A549 (cell line): Measurements from ENCODE around the gene CNTN2. TPM values are rescaled to one million over a fixed set of nuclear protein-coding genes. Genes with fewer than 3 reads are reported as not detected.
A peak's percentile ranks its signal among the peaks of the same experiment; 100 is the strongest.

Experiments used
- ATAC-seq, 2 experiments: fragments of 200-7000 bp in 1 of 2; fragments of >200 bp in 1 of 2; cut with Nextera tagmentation in 1 of 2; cut with Tn5 transposase in 1 of 2; 3 replicates each; pipeline versions ENCODE4 v1.8.0 to v1.9.1; 2018 to 2020; ENCODE audit warnings: mild to moderate bottlenecking in 1 of 2, moderate library complexity in 1 of 2
- CTCF ChIA-PET: fragments of 300-600 bp; sonication (Branson Sonifier 250); formaldehyde crosslinking; extraction: SDS; loops from one replicate; lab custom pipeline; 2021; ENCODE audit warnings: antibody characterized with exemption, inconsistent platforms; lab: Yijun Ruan, JAX
- POLR2A ChIA-PET: fragments of 350-600 bp; formaldehyde crosslinking; extraction: SDS; loops from one replicate; lab custom pipeline; 2021; ENCODE audit warnings: antibody characterized with exemption, inconsistent platforms; lab: Yijun Ruan, JAX
- DNase-seq, 2 experiments: peaks; one replicate each; pipeline versions ENCODE4 v3.0.0 to v3.0.0-alpha.2; 2011 to 2016; ENCODE audit warnings: low read depth in 1 of 2, low spot score in 1 of 2
- FAIRE-seq: peaks from 2 replicates; lab custom pipeline; 2011; peaks lifted over from hg19 to GRCh38; lab: Jason Lieb, UNC
- H3K27ac ChIP-seq, 2 experiments: fragments of >200 bp; sonication (Bioruptor Twin); formaldehyde crosslinking; 3 replicates each; pipeline ENCODE4 v1.5.1; 2016 to 2017
- H3K4me1 ChIP-seq: fragments of >200 bp; sonication (Bioruptor Twin); formaldehyde crosslinking; 3 replicates; pipeline ENCODE4 v1.6.1; 2016
- H3K4me2 ChIP-seq: fragments of >200 bp; sonication (Bioruptor Twin); formaldehyde crosslinking; 3 replicates; pipeline ENCODE4 v1.6.1; 2016
- H3K4me3 ChIP-seq: fragments of >200 bp; sonication (Bioruptor Twin); formaldehyde crosslinking; 3 replicates; pipeline ENCODE4 v1.5.1; 2016
- H3K9me3 ChIP-seq: fragments of >200 bp; sonication (Bioruptor Twin); formaldehyde crosslinking; 3 replicates; pipeline ENCODE4 v1.6.1; 2016
- BHLHE40 ChIP-seq: IDR thresholded peaks from 2 replicates; pipeline ENCODE4 v1.6.1; 2012; ENCODE audit warnings: low read depth, low read length, inconsistent platforms
- CBX2 ChIP-seq: fragments of 200-600 bp; sonication (generic); IDR thresholded peaks from 2 replicates; pipeline ENCODE4 v1.6.1; 2016; ENCODE audit warnings: low read depth, mild to moderate bottlenecking, borderline replicate concordance
- CEBPB ChIP-seq, 2 experiments: fragments of >200 bp in 1 of 2; sonication (Bioruptor Twin) in 1 of 2; formaldehyde crosslinking in 1 of 2; IDR thresholded peaks; 2 replicates each; pipeline ENCODE4 v1.6.1; 2012 to 2016
- CHD4 ChIP-seq: fragments of 200-600 bp; sonication (generic); IDR thresholded peaks from 2 replicates; pipeline ENCODE4 v1.6.1; 2016; ENCODE audit warnings: antibody characterized with exemption, mild to moderate bottlenecking, borderline replicate concordance
- EHF ChIP-seq: fragments of 250-450 bp; sonication (Bioruptor Pico); IDR thresholded peaks from 2 replicates; pipeline ENCODE4 v1.5.0; 2020; ENCODE audit warnings: mild to moderate bottlenecking
- ESRRA ChIP-seq: fragments of 150-350 bp; IDR thresholded peaks from 2 replicates; pipeline ENCODE4 v1.6.1; 2014; ENCODE audit warnings: mild to moderate bottlenecking, low read length, borderline replicate concordance
- GATA3 ChIP-seq: IDR thresholded peaks from 2 replicates; pipeline ENCODE4 v1.6.1; 2012; ENCODE audit warnings: borderline replicate concordance
- HDAC2 ChIP-seq: fragments of 200-600 bp; sonication (generic); IDR thresholded peaks from 2 replicates; pipeline ENCODE4 v1.6.1; 2016
- HOXB5 ChIP-seq: fragments of 250-450 bp; sonication (Bioruptor Pico); IDR thresholded peaks from 2 replicates; pipeline ENCODE4 v1.5.0; 2020; ENCODE audit warnings: mild to moderate bottlenecking, moderate library complexity
- JUNB ChIP-seq: fragments of >200 bp; sonication (Bioruptor Twin); formaldehyde crosslinking; IDR thresholded peaks from 2 replicates; pipeline ENCODE4 v1.6.1; 2016
- KDM5A ChIP-seq: fragments of 200-600 bp; sonication (generic); IDR thresholded peaks from 2 replicates; pipeline ENCODE4 v1.6.1; 2016; ENCODE audit warnings: antibody characterized with exemption, mild to moderate bottlenecking
- MYC ChIP-seq: IDR thresholded peaks from 2 replicates; pipeline ENCODE4 v1.6.1; 2012; ENCODE audit warnings: mild to moderate bottlenecking, inconsistent platforms, low read length, improper control_type of control experiment, borderline replicate concordance
- NPAS2 ChIP-seq: fragments of 250-450 bp; sonication (Bioruptor Pico); IDR thresholded peaks from 2 replicates; pipeline ENCODE4 v1.8.0; 2022; ENCODE audit warnings: mild to moderate bottlenecking, moderate library complexity, borderline replicate concordance
- PHF8 ChIP-seq: fragments of 200-600 bp; sonication (generic); IDR thresholded peaks from 2 replicates; pipeline ENCODE4 v1.6.1; 2016; ENCODE audit warnings: low read depth, mild to moderate bottlenecking, antibody characterized with exemption, moderate library complexity, borderline replicate concordance
- POLR2A ChIP-seq: IDR thresholded peaks from 2 replicates; pipeline ENCODE4 v1.6.1; 2012; ENCODE audit warnings: mild to moderate bottlenecking, low read length
- POLR2AphosphoS2 ChIP-seq: conservative IDR thresholded peaks from 2 replicates; pipeline ENCODE4 v1.6.1; 2012; ENCODE audit warnings: low read length, improper control_type of control experiment, inconsistent platforms
- RNF2 ChIP-seq: fragments of 200-600 bp; sonication (generic); IDR thresholded peaks from 2 replicates; pipeline ENCODE4 v1.6.1; 2016; ENCODE audit warnings: low read depth, mild to moderate bottlenecking, antibody characterized with exemption, moderate library complexity, borderline replicate concordance
- SREBF2 ChIP-seq: fragments of 450-650 bp; IDR thresholded peaks from 2 replicates; pipeline ENCODE4 v1.6.1; 2014; ENCODE audit warnings: mild to moderate bottlenecking, moderate library complexity
- TFCP2L1 ChIP-seq: fragments of 250-450 bp; sonication (Bioruptor Pico); IDR thresholded peaks from 2 replicates; pipeline ENCODE4 v1.5.0; 2021; ENCODE audit warnings: mild to moderate bottlenecking
- ZSCAN20 ChIP-seq: fragments of 250-450 bp; sonication (Bioruptor Pico); IDR thresholded peaks from 2 replicates; pipeline ENCODE4 v1.8.0; 2022; ENCODE audit warnings: mild to moderate bottlenecking, moderate library complexity
- WGBS: methylation state at CpG from one replicate; pipeline ENCODE4 v1.1.6; 2017; ENCODE audit errors: missing lambda C conversion rate; 5-methylcytosine and 5-hydroxymethylcytosine counted together
- polyA plus RNA-seq, 4 experiments: library from polyadenylated mRNA; depleted of rRNA in 3 of 4; stranded (reverse); fragments of >200 nt; fragmentation: RNase III in 1 of 4; extraction: RNeasy Plus Mini Kit Qiagen cat#74134 plus additional on column Dnase treatment in 1 of 4; gene quantifications; 2 replicates in 3 of 4; 3 replicates in 1 of 4; pipeline ENCODE4 v1.2.3, GENCODE V29; 2011 to 2017
- TF ChIP-seq, protein P1 (sequence below): fragments of >200 bp; sonication (Bioruptor Twin); formaldehyde crosslinking; IDR thresholded peaks from 3 replicates; pipeline ENCODE4 v1.6.1; 2016
- TF ChIP-seq, protein P2 (sequence below): fragments of 250-450 bp; sonication (Bioruptor Pico); IDR thresholded peaks from 2 replicates; pipeline ENCODE4 v1.5.0; 2020; ENCODE audit warnings: low read depth, mild to moderate bottlenecking, moderate library complexity
- TF ChIP-seq, protein P3 (sequence below): fragments of 450-650 bp; IDR thresholded peaks from 2 replicates; pipeline ENCODE4 v1.6.1; 2014; ENCODE audit warnings: antibody characterized with exemption
- TF ChIP-seq, protein P4 (sequence below): fragments of 200-600 bp; sonication (generic); IDR thresholded peaks from 2 replicates; pipeline ENCODE4 v1.6.1; 2016; ENCODE audit warnings: antibody characterized with exemption, mild to moderate bottlenecking, moderate library complexity

Gene CNTN2
- polyA plus RNA-seq, 2 of the 4 experiments (the other 2 are of a cell fraction) = not detected

DNA sequence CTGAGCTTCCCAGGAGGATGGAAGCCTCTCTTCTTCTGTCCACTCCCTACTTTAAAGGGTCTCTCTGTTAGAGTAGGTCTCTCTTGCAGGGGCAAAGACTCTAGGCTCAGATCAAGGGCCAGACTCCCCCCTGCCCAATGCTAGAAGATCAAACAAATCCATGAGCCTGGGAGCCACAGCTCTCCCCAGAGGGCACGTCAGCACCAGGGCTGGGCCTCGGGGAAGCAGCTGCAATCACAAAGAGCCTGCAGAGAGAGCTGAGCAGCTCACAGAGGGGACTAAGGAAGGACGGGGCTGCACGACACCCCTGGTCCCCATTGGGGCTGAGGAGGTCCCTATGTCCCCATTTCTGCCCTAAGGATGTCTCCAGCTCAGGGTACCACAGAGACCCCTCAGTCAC is 3.9 kb downstream of the CNTN2 start:
- DNase-seq (no peak), FAIRE-seq (no peak), ATAC-seq (peak in 1 of 2 experiments; percentile 8; a peak in 2 of 6 replicates)
- Histone ChIP-seq H3K4me1 (peaks cover 5% of the 10 kb centered on the region; the same call in 1 of the 3 replicates), H3K27ac (no peak overlapping the region), H3K4me2 (no peak overlapping the region), H3K4me3 (no peak overlapping the region), H3K9me3 (no peaks in the 10 kb centered on the region)
- WGBS = 11% methylated on average over 4 of the region's 4 CpGs
- ChIA-PET CTCF (interaction anchor here (0.5 to 4.4 kb wide), 5 partner anchors 9 to 611 kb away, joined by 3 to 38 read pairs (median 3); no protein-coding TSS in a partner anchor), POLR2A (no interaction called here)
- TF ChIP-seq EHF (CRISPR knock-in tag) = no peak
- no peak for TF ChIP-seq ZSCAN20 (CRISPR knock-in tag)
- TF ChIP-seq BHLHE40 = no peak
- TF ChIP-seq CBX2 = no peak
- TF ChIP-seq, protein P1, sequence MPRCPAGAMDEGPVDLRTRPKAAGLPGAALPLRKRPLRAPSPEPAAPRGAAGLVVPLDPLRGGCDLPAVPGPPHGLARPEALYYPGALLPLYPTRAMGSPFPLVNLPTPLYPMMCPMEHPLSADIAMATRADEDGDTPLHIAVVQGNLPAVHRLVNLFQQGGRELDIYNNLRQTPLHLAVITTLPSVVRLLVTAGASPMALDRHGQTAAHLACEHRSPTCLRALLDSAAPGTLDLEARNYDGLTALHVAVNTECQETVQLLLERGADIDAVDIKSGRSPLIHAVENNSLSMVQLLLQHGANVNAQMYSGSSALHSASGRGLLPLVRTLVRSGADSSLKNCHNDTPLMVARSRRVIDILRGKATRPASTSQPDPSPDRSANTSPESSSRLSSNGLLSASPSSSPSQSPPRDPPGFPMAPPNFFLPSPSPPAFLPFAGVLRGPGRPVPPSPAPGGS = no peak
- TF ChIP-seq, protein P2, sequence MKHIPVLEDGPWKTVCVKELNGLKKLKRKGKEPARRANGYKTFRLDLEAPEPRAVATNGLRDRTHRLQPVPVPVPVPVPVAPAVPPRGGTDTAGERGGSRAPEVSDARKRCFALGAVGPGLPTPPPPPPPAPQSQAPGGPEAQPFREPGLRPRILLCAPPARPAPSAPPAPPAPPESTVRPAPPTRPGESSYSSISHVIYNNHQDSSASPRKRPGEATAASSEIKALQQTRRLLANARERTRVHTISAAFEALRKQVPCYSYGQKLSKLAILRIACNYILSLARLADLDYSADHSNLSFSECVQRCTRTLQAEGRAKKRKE (CRISPR knock-in tag) = no peak
- TF ChIP-seq, protein P3, sequence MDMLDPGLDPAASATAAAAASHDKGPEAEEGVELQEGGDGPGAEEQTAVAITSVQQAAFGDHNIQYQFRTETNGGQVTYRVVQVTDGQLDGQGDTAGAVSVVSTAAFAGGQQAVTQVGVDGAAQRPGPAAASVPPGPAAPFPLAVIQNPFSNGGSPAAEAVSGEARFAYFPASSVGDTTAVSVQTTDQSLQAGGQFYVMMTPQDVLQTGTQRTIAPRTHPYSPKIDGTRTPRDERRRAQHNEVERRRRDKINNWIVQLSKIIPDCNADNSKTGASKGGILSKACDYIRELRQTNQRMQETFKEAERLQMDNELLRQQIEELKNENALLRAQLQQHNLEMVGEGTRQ = no peak
- no peak for TF ChIP-seq POLR2A
- TF ChIP-seq GATA3 = no peak
- TF ChIP-seq CEBPB (IDR thresholded peaks at IDR 0.05) = no peak
- no peak for TF ChIP-seq JUNB
- TF ChIP-seq ESRRA = no peak
- no peak for TF ChIP-seq POLR2AphosphoS2
- TF ChIP-seq PHF8 = no peak
- no peak for TF ChIP-seq MYC
- no peak for TF ChIP-seq HOXB5 (CRISPR knock-in tag)
- no peak for TF ChIP-seq TFCP2L1 (CRISPR knock-in tag)
- TF ChIP-seq, protein P4, sequence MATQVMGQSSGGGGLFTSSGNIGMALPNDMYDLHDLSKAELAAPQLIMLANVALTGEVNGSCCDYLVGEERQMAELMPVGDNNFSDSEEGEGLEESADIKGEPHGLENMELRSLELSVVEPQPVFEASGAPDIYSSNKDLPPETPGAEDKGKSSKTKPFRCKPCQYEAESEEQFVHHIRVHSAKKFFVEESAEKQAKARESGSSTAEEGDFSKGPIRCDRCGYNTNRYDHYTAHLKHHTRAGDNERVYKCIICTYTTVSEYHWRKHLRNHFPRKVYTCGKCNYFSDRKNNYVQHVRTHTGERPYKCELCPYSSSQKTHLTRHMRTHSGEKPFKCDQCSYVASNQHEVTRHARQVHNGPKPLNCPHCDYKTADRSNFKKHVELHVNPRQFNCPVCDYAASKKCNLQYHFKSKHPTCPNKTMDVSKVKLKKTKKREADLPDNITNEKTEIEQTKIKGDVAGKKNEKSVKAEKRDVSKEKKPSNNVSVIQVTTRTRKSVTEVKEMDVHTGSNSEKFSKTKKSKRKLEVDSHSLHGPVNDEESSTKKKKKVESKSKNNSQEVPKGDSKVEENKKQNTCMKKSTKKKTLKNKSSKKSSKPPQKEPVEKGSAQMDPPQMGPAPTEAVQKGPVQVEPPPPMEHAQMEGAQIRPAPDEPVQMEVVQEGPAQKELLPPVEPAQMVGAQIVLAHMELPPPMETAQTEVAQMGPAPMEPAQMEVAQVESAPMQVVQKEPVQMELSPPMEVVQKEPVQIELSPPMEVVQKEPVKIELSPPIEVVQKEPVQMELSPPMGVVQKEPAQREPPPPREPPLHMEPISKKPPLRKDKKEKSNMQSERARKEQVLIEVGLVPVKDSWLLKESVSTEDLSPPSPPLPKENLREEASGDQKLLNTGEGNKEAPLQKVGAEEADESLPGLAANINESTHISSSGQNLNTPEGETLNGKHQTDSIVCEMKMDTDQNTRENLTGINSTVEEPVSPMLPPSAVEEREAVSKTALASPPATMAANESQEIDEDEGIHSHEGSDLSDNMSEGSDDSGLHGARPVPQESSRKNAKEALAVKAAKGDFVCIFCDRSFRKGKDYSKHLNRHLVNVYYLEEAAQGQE = no peak
- no peak for TF ChIP-seq SREBF2
- no peak for TF ChIP-seq KDM5A

DNA sequence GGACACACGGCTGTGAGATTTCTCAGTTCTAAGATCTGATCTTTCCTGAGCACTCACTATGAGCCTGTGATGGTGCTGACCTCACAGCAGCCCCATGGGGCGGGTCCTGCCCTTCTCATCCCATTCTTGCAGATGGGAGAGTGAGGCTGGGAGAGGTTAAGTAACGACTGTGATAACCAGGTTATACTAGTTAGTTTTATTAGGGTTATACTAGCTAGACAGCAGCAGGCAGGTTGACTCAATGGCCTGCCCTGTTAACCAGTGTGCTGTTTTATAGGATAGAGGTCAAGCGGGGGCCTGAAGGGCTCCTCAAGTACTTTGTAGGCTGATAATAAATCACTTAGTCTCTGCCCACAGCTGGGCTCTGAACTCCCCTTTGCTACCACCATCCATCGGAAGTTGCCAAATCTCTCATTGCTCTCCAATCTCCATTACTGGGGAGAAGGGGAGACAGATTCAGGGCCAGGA is 4.8 kb downstream of the CNTN2 start:
- WGBS = 32% methylated on average over 5 of the region's 5 CpGs
- no peak overlapping the region for H3K4me2 ChIP-seq
- H3K27ac ChIP-seq = no peak overlapping the region
- CTCF ChIA-PET = interaction anchor here (1.2 to 4.4 kb wide), 4 partner anchors 10 to 72 kb away, joined by 3 to 38 read pairs (median 8); no protein-coding TSS in a partner anchor
- ATAC-seq = no peak
- no peak for DNase-seq
- H3K4me1 ChIP-seq = peaks cover 5% of the 10 kb centered on the region; the same call in 1 of the 3 replicates
- POLR2A ChIA-PET = no interaction called here
- no peak for FAIRE-seq
- H3K9me3 ChIP-seq = no peaks in the 10 kb centered on the region
- no peak overlapping the region for H3K4me3 ChIP-seq
- TF ChIP-seq CBX2 (no peak), GATA3 (no peak), RNF2 (no peak), NPAS2 (CRISPR knock-in tag) (no peak), KDM5A (no peak), CHD4 (no peak), ZSCAN20 (CRISPR knock-in tag) (no peak), HDAC2 (no peak)
- TF ChIP-seq, all 56 proteins: peak for 0
